ENCODE measurements around the gene IL3.

Gene IL3

DNA sequence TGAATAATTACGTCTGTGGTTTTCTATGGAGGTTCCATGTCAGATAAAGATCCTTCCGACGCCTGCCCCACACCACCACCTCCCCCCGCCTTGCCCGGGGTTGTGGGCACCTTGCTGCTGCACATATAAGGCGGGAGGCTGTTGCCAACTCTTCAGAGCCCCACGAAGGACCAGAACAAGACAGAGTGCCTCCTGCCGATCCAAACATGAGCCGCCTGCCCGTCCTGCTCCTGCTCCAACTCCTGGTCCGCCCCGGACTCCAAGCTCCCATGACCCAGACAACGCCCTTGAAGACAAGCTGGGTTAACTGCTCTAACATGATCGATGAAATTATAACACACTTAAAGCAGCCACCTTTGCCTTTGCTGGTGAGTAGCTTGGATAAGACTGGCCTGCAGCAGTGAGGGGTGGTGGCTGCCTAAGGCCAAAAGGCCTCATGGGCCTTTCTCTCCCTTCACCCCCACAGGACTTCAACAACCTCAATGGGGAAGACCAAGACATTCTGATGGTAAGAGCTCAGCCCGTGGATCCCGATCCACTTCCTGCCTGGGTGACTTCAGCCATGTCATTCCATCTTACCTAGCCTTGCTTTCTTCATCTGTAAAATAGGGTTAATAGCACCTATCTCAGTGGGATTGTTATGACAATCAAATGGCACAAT is at the start of gene IL3:
Gene IL3, plus strand, starts transcription at position 155 of the 661 bp plus-strand sequence. Its CDS starts 52 bp downstream, at position 207.
- DNase-seq (ENCODE audit: low spot score): no peak

GRCh38 chr5:132010989-132011621 is 49.4 kb upstream of the IL3 start:
- DNase-seq (ENCODE audit: low spot score): no peak

GRCh38 chr5:132011622-132012343 is 48.7 kb upstream of the IL3 start, which contains the start of gene ACSL6:
Gene ACSL6 (minus strand): TSS chr5:132011658. CDS start chr5:132011553, 105 bp downstream.
- DNase-seq (ENCODE audit: low spot score): no peak

GRCh38 chr5:132012371-132013005 is 48.0 kb upstream of the IL3 start:
- peak; percentile 72 for DNase-seq (ENCODE audit: low spot score)

DNA sequence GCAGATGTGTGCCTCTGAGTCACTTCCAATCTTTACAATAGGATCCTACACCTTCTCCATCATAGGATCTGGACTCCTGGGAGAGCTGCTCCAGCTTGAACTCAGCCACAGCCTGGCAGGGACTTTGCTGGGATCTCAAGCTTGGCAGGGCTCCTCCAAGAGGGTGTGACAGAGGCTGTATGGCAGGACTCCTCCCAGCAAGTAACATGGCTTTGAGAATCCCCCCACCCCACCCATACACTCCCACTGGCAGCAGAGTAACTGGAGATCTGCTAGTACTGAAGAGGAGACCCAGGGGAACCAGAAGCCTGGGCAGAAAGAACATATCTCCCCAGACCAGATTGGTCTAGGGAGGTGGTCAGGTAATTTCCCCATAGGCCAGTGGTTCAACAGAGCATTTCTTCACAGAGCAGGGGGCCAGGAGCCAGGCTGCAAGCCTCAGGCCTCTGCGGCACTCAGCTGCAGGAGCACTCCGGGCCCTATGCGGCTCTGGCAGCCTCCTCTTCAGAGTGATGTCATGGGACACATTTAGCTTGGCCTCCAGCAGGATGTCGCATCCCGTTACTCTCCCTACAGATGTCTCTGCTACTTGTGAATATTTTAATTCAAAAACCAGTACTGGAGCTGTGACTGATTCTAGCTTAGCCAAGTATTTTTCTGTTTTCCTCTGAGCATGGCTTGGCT is 47.3 kb upstream of the IL3 start:
- DNase-seq (ENCODE audit: low spot score): no peak

- DNase-seq (ENCODE audit: low spot score): no peak
Measured at GRCh38 chr5:132013711-132014110, 46.7 kb upstream of the IL3 start.

GRCh38 chr5:132016721-132017250 is 43.7 kb upstream of the IL3 start:
- no peak for DNase-seq (ENCODE audit: low spot score)

- no peak for DNase-seq (ENCODE audit: low spot score)
Measured at GRCh38 chr5:132017316-132017715, 43.1 kb upstream of the IL3 start.

GRCh38 chr5:132017738-132018625 is 42.5 kb upstream of the IL3 start:
- no peak for DNase-seq (ENCODE audit: low spot score)

GRCh38 chr5:132019337-132019736 is 41.1 kb upstream of the IL3 start:
- DNase-seq (ENCODE audit: low spot score): no peak

GRCh38 chr5:132019857-132020555 is 40.4 kb upstream of the IL3 start:
- DNase-seq (ENCODE audit: low spot score): no peak

- no peak for DNase-seq (ENCODE audit: low spot score)
Measured at GRCh38 chr5:132020568-132021339, 39.7 kb upstream of the IL3 start.

DNA sequence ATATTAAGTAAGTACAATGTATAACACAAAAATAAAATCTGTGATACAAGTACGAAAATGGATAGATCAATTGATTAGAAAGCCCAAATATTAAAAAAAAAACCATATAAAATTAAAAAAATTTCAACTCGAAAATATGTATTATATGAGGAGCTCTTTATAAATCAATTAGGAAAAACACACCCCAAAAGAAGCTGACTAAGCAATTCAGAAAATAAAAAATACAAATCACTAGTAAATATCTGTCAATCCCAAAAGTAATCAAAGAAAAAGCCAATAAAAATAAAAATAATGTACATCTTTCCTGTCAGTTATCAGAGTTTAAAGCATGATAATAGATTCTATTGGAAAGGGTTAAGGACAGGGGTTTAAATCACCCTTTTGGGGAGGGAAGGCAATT is 38.8 kb upstream of the IL3 start:
- DNase-seq (ENCODE audit: low spot score): no peak

- no peak for DNase-seq (ENCODE audit: low spot score)
Measured at GRCh38 chr5:132022737-132023136, 37.7 kb upstream of the IL3 start.

- no peak for DNase-seq (ENCODE audit: low spot score)
Measured at GRCh38 chr5:132023258-132024116, 37.0 kb upstream of the IL3 start.

DNA sequence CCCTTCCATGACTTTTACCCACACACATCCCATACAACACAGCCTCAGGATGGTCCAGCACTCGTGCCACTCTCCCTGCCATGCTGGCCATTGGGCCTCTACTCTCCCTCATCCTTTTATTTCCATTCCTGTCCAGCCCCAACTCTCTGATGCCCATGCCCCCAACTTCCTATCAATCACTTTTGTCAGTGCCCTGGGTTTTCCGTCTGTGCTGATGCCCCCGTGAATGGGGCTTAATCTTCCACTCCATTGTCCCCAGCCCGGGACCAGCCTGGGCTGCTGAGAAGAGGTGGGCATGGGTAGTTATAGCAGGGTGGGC is 36.4 kb upstream of the IL3 start:
- no peak for DNase-seq (ENCODE audit: low spot score)

DNA sequence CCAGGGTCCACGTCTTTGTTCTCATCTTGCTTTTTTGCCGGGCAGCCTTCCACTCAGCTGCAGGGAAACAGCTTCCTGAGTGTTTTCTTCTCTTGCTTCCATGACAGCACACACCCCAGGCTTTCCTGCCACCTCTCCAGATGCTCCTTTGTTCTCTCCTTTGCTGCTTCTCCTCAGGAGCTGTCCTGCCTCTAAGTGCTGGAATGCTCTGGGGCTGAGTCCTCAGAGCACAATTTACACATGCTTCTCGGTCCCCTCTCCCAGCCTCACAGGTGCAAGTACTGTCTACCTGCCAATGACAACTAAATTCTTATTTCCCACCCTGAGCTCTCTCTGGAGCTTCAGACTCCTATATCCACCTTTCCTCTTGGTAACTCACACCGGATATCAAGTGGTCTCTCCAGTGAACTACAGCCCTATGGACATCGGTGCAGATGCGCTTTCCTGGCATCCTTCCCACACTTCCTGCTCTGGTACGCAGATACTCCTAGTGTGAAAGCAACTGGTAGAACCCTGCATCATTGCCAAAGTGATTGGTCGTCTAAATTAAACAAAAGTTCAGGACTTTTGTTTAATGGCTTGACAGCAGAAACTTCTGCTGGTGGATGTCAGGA is 35.6 kb upstream of the IL3 start:
- no peak for DNase-seq (ENCODE audit: low spot score)

- DNase-seq (ENCODE audit: low spot score): no peak
Measured at GRCh38 chr5:132025403-132025971, 35.0 kb upstream of the IL3 start.

All from AG08395 (cell line).